ENCODE results near the gene TRMT10B.

TRMT10B gene

GRCh38 chr9:37827483-37828165, 74.0 kb downstream of the TRMT10B start:
- no peak overlapping the region for H4K8ac ChIP-seq (ENCODE audit: low read depth, low read length)
- H2BK120ac ChIP-seq (ENCODE audit: low read depth, low read length) = no peak overlapping the region
- no peak overlapping the region for H2BK5ac ChIP-seq (ENCODE audit: low read length)
- no peak overlapping the region for H3K27ac ChIP-seq (replicated peaks; ENCODE audit: low read length)
- no peak overlapping the region for H3K4ac ChIP-seq (ENCODE audit: low read length)
- no peak overlapping the region for H3K4me3 ChIP-seq (ENCODE audit: low read length in 2 of 2)
- no peak overlapping the region for H3K18ac ChIP-seq (ENCODE audit: low read length)
- H3K4me2 ChIP-seq (ENCODE audit: insufficient read depth, low read length, poor library complexity, severe bottlenecking) = no peak overlapping the region
- H4K91ac ChIP-seq (ENCODE audit: low read depth, low read length, poor library complexity) = no peak overlapping the region
- no peaks in the 10 kb centered on the region for H3K79me1 ChIP-seq (ENCODE audit: low read depth, low read length)
- no peak overlapping the region for H2AK5ac ChIP-seq (ENCODE audit: low read depth, low read length)
- WGBS, 2 donors (ENCODE audit: extremely low coverage in 2 of 2, insufficient read length in 2 of 2, insufficient replicate concordance in 1 of 2) = no CpG with 5 or more reads among the region's 4 CpGs
- no peak overlapping the region for H2AFZ ChIP-seq (ENCODE audit: low read length)
- no peak overlapping the region for H2BK12ac ChIP-seq (ENCODE audit: low read length)
- no peaks in the 10 kb centered on the region for H3K9me3 ChIP-seq (replicated peaks in 1 of 2; ENCODE audit: control insufficient read depth in 2 of 2, insufficient read depth in 1 of 2, low read depth in 1 of 2, low read length in 2 of 2)
- no peak overlapping the region for H2BK15ac ChIP-seq (ENCODE audit: low read length)
- DNase-seq (ENCODE audit: low spot score) = no peak
- H3K27me3 ChIP-seq (ENCODE audit: control insufficient read depth in 3 of 3, insufficient read depth in 3 of 3, low read depth in 1 of 3, low read length in 3 of 3) = no peaks in the 10 kb centered on the region
- no peak overlapping the region for H3K23ac ChIP-seq (ENCODE audit: low read depth, low read length, poor library complexity)
- peaks cover 5 to 73% of the 10 kb centered on the region in 2 donors for H3K36me3 ChIP-seq (replicated peaks in 1 of 2; ENCODE audit: control insufficient read depth in 2 of 2, insufficient read depth in 2 of 2, low read length in 2 of 2)
- H3K14ac ChIP-seq (ENCODE audit: low read length) = no peak overlapping the region
- H3K9ac ChIP-seq (ENCODE audit: low read depth, low read length, poor library complexity) = no peak overlapping the region
- no peaks in the 10 kb centered on the region for H3K4me1 ChIP-seq (ENCODE audit: control insufficient read depth in 2 of 2, insufficient read depth in 1 of 2, low read depth in 1 of 2, low read length in 2 of 2)

Data from neuronal stem cell (in vitro differentiated cells).